ENCODE data around the gene TSSC4.

TSSC4 gene

DNA sequence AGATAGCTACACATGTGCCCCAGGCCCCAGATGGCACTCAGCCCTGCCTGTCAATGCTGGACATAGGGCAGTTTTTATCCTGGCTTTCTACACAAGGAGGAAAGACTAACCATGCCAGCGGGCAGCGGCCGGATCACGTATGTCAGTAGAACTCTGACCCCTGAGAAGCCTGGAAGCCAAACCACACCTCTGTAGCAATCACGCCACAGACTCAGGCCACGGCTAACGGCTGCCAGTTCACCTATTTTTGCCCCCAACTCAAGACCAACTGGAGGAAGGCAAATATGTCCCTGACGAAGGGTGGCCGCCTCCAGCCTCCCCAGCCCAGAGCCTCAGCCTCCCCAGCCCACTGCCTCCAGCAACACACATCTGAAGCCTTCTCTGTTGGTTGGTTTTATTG is 30.7 kb upstream of the TSSC4 start:
- no peak for DNase-seq

DNA sequence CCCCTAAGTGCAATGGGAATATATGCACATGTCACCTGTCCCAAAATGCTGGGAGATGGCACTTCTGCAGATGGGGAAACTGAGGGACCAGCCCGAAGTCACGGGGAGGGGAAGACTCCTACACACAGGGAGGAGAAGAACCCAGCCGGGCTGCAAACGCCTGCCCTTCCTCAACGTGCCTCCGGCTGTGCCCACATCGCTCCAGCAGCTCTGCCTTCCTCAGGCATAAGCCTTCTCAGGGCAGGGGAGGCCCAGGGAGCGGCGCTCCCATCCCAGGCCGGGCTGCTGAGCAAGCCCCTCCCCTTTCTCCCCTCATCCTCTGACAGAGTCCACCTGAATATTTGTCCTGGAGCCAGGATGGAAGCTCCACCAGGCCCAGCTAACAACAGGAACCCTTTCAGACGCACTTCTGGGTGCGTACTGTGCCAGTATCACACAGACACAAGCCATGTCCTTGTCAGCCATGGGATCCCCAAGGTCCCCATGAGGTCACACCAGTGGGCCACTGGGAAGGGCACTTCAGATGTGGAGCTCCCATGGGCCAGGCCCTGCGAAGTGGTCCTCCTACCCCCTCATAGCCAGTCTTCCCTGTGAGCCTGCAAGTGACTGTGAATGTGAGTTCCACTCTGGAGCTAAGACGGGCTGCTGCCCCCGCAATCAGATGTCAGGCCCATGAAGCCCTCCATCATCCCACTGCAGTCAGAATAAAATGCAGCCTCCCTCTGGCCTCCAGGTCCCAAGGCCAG is 25.9 kb upstream of the TSSC4 start:
- DNase-seq: no peak

- DNase-seq: no peak
These were observed 25.2 kb upstream of the TSSC4 start for GRCh38 chr11:2375341-2375853.

- DNase-seq: no peak
These were observed 24.5 kb upstream of the TSSC4 start for GRCh38 chr11:2375964-2376551.

- DNase-seq: peak; percentile 72
These were observed 23.6 kb upstream of the TSSC4 start, which contains the start of gene CD81 for GRCh38 chr11:2376751-2377451. TSS of gene CD81 (plus strand) at chr11:2377310. CDS start at chr11:2377550, 240 bp downstream.

DNA sequence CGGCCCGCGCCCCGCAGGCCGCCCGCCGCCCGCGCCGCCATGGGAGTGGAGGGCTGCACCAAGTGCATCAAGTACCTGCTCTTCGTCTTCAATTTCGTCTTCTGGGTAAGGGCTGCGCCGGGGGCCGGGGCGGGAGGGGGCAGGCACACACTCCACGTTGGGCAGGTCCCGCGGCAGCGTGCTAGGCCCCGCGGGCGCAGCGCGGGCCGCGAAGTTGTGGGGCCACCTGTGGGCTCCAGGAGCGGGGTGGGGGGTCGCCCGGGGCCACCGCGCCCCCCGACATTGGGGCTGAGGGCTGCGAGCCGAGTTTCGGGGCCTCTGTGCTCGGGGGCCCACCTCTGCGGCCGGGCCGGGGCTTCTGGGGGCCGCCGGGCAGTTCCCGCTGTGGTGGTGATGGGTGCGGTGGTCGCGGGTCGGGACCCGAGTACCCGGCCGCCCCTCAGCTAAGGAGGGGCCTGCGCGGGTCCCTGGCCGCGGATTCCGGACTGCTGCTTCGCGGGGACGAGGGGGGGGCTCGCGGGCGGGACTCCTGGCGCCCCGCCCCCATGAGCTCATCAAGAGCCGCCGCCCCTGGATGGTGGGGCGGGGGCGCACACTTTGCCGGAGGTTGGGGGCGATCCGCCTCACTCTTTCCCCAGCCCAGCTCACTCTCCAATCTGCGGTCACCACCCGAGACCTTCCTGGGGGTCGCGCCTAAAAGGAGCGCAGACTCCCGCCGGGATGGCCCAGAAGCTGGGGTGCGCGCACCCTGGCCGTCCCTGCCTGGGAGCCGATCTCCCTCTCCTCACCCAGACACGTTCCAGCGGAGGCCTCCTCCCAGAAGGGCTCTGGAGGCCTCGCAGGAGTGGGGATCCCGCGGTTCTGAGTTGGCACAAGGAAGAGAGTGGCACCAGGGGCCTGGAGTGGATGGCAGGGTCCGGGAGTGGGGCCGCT is 22.8 kb upstream of the TSSC4 start:
- DNase-seq: peak; percentile 49

DNA sequence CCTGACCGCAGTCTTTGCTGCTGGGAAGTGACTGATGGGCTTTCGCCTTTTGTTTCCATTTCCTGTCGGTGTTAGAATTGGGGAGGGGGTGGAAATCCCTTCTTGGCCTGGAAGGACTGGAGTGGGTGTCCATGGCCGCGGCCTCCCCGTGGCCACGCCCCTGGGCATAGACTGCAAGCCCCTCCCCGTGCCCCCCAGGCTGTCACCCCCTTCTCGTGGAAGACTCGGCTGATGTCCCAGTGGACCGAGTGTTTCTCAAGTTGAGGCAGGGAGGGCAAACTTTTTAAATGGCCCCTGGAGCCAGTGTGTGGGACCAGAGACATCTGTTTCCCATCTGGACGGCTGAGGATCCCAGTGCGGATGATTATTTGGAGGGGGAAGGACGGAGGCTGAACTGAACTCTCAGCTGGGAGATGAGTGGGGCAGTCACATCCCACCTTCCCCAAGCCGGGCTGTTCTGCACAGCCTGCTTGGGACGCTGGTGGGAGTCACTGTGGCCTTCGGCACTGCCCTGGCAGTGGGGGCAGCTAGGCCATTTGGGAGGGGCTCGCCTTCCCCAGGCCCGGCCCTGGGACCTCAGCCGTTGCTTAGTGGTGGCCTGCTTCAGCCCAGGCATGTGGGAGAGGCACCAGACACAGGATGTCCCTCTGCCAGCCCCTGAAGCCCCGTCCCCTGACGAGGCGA is 21.9 kb upstream of the TSSC4 start:
- DNase-seq: no peak

- no peak for DNase-seq
These were observed 20.9 kb upstream of the TSSC4 start for GRCh38 chr11:2379466-2380174.

DNA sequence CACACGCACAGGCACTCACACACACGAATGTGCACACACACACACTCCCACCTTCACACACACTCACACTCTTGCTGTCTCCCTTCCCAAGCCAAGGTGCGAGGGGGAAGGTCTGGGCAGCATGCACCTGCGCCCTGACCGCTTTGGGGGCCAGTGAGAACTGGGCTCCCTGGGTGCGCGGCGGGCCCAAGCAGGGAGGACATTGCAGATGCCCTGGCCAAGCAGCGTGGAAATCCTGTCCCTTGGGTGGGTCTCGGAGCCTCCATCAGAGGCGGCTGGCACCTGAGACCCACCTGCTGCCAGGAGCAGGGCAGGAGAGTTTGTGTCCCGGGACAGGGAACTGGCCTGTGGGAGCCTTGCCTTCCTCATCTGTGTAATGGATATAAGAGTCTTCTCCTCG is 20.2 kb upstream of the TSSC4 start:
- no peak for DNase-seq

DNA sequence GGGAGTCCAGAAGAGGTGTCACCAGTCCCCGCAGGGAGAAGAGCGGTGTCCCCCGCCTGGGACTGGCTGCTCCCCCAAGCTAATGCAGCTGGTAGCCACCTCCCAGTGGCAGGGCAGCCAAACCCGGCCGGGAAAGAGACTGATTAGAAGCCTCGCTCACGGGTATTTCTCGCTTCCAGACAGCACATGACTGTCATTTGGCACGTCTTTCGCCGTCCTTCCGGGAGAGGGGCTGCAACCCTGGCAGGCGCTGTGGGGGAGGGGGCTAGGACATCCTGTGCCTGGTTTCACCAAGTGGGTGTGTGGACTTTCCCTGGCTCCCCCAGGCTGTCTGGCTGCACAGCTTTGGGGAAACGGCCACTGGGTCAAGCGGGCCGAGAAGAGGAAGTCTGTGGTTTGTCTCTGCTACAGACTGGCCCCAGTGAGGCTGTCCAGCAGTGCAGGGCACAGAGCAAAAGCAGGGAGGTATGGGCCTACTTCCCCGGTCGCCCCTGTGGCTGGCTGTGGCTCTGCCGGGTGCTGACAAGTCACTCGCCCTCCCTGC is 19.7 kb upstream of the TSSC4 start:
- DNase-seq: no peak

DNA sequence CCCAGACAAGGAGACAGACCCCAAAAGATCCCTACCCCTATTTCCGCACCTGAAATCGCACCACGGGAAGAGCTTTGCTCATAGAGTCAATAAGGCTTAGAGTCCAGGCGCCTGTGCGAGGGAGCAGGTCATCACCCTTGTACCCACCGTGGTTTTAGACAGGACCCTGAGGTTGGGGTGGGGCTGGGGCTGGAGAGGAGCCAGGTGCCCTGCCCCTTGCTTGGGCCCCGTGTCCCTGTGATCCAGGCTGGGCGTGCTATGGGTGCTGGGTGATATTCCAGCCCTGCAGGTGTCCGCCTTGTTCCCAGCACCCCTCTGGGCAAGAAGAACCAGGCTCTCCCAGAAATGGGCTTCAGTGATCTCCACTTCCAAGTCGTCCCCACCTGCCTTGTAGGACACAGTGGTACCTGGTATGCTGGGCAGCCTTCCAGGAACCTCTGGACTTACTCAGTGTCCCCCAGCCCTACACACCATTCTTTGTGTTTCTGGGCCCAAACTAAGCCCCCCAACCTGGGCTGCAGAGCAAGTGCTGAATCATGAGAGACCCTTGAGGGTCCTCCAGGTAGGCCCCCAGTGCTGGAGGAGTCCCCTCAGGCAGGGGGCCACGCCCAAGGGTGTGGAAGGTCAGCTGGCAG is 18.9 kb upstream of the TSSC4 start:
- no peak for DNase-seq

GRCh38 chr11:2382129-2382517 is 18.4 kb upstream of the TSSC4 start:
- no peak for DNase-seq

DNA sequence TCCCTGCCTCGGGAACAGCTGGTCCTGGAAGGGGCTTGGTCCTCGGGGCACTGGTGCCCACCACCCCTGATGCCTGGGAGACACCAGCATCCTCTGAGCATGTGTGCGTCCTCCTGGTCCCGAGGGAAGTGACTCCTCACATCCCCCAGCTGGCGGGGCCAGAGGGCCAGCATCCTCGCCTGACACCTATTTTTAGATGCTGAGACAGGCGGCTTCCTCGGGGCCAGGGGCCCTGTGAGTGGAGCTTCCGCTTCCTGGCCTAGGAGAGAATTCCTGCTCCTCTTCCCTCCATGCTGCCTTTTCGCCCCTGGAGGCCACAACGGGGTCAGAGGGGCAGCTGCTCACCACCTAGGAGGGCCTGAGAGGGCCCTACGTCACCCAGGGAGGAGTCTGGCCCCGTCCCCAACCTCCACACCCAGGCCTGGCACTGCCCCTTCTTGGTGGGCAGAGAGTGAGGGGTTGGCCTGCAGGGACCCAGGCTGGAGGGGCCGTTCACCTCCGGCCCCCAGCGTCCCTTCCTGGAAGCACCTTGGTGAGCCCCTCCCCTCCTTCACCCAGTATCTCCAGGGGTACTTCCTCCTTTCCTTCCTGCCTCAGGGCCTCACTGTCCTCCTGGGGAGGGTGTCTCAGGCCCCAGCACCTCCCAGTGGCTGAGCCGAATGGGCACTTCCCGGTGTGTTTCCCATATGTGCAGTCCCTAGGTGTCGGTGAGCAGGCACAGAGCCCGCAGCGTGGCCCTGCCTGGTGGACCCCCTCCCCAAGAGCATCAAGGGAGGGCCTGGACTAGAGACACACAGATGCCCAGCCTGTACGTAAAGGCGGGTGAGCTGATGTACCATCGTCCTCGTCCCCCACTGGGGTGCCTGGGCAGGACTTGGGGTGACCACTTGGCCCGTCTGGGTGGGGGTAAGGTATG is 17.4 kb upstream of the TSSC4 start:
- no peak for DNase-seq

DNA sequence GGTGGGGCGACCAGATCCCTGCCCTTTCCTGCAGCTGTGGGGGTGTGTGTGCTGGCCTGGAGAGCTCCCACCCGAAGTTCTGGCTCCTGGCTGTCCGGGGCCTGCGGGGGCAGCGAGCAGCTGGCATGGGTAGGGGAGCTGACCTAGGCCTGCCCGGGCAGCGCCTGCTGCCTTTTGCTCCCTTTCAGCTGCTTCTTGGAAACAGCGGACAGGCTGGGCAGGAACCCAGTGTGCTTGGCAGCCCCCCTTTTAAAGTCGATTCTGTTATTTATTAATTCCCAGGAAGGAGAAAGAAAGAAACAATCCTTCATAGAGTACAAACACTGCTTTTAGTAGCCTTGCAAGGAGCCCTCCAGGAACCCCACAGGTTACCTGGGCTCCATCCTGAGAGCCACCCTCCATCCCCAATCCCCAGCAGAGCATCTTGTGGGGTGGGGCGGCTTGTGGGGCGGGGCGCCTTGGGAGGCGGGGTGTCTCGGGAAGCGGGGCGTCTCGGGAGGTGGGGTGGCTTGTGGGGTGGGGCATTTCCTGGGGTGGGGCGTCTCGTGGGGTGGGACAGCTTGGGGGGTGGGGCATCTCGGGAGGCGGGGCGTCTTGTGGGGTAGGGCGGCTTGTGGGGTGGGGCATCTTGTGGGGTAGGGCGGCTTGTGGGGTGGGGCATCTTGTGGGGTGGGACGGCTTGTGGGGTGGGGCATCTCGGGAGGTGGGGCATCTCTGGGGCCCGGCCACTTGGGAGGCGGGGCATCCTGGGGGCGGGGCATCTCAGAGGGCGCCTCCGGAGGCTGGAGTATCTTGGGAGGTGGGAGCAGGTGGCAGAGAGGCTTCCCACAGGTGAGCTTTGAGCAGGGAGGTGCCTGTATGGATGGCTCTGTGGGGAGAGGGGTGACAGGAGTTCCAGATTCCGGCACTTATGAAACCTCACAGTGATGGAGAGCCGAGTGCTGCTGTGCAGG is 16.4 kb upstream of the TSSC4 start:
- DNase-seq: no peak

DNA sequence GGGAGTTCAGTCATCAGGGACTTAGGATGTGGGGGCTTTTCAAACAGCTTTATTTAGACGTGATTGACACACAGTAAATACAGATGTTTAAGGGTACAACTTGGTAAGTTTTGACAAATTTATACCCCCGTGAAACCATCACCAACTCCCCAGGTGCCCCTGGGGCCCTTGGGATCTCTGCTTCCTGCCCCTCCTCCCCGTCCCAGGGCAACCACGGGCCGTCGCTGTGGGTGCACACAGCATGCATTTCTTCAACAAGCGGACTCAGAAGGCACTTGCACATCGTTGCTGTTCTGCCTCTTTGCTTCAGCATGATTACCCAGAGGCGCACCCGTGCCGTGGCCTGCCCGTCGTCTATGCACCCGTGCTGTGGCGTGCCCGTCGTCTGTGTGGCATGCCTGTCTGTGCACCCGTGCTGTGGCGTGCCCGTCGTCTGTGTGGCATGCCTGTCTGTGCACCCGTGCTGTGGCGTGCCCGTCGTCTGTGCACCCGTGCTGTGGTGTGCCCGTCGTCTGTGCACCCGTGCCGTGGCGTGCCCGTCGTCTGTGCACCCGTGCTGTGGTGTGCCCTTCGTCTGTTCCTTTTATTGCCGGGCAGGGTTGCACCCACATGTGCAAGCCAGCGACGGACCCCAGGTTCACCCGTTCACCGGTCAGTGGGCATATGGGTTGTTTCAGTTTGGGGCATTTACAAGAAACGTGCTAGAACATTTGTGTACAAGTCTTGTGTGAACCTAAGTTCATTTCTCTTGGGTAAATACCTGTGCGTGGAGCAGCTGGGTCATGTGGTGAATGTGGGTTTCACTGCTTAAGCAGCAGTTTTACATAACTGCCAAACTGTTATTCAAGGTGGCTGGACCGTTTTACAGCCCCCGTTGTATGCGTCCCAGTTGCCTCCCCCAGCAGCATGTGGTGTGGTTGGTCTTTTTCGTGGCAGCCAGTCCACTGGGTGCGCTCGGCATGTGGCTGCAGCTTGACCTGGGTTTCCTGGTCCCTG is 15.1 kb upstream of the TSSC4 start:
- DNase-seq: no peak

- DNase-seq: no peak
These were observed 14.0 kb upstream of the TSSC4 start for GRCh38 chr11:2386591-2386990.
